HFFc6 (cell line): ENCODE data around the gene IFNLR1. TPM values are rescaled to one million over a fixed set of nuclear protein-coding genes. Genes with fewer than 3 reads are reported as not detected.
A peak's percentile ranks its signal among the peaks of the same experiment; 100 is the strongest.

Experiments used
- DNase-seq: peaks from one replicate; pipeline ENCODE4 v3.0.0-alpha.2; 2018
- H3K27ac Mint-ChIP-seq: 2 replicates; pipeline ENCODE4 v1.8.0; 2020; ENCODE audit warnings: mild to moderate bottlenecking, mixed read lengths
- H3K27me3 Mint-ChIP-seq: 2 replicates; pipeline ENCODE4 v1.8.0; 2021; ENCODE audit warnings: mild to moderate bottlenecking, moderate library complexity, mixed read lengths; ENCODE audit not compliant: insufficient read depth
- H3K36me3 Mint-ChIP-seq: 2 replicates; pipeline ENCODE4 v1.8.0; 2021; ENCODE audit warnings: low read depth, mixed read lengths
- H3K4me1 Mint-ChIP-seq: 2 replicates; pipeline ENCODE4 v1.8.0; 2020; ENCODE audit warnings: low read depth, mixed read lengths
- H3K4me3 Mint-ChIP-seq: 2 replicates; pipeline ENCODE4 v1.8.0; 2020; ENCODE audit warnings: mild to moderate bottlenecking, moderate library complexity, mixed read lengths
- H3K9me3 Mint-ChIP-seq: 2 replicates; pipeline ENCODE4 v1.8.0; 2020; ENCODE audit warnings: mild to moderate bottlenecking, mixed read lengths
- total RNA-seq, 6 experiments: library from RNA; stranded (reverse); fragmentation: NEBNext Ultra II Directional; extraction: Animal tissue kit (Norgen Biotek cat#: 25700); gene quantifications; 2 replicates in 1 of 6; 3 replicates in 5 of 6; pipeline ENCODE4 v1.2.3, GENCODE V29; 2021
- TF ChIP-seq, protein P1 (sequence below): fragments of 200-600 bp; sonication (generic); IDR thresholded peaks from 2 replicates; pipeline ENCODE4 v1.5.0; 2021; ENCODE audit warnings: antibody characterized with exemption, mild to moderate bottlenecking

Gene IFNLR1
- total RNA-seq, 6 experiments from 2014 or later = not detected

- Mint-ChIP-seq H3K4me3 (no peak overlapping the region), H3K36me3 (no peaks in the 10 kb centered on the region), H3K9me3 (no peaks in the 10 kb centered on the region), H3K27ac (no peak overlapping the region), H3K4me1 (no peaks in the 10 kb centered on the region), H3K27me3 (peaks cover 52% of the 10 kb centered on the region)
- TF ChIP-seq, protein P1, sequence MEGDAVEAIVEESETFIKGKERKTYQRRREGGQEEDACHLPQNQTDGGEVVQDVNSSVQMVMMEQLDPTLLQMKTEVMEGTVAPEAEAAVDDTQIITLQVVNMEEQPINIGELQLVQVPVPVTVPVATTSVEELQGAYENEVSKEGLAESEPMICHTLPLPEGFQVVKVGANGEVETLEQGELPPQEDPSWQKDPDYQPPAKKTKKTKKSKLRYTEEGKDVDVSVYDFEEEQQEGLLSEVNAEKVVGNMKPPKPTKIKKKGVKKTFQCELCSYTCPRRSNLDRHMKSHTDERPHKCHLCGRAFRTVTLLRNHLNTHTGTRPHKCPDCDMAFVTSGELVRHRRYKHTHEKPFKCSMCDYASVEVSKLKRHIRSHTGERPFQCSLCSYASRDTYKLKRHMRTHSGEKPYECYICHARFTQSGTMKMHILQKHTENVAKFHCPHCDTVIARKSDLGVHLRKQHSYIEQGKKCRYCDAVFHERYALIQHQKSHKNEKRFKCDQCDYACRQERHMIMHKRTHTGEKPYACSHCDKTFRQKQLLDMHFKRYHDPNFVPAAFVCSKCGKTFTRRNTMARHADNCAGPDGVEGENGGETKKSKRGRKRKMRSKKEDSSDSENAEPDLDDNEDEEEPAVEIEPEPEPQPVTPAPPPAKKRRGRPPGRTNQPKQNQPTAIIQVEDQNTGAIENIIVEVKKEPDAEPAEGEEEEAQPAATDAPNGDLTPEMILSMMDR = no peak
- no peak for DNase-seq
These were observed 25.8 kb downstream of the IFNLR1 start for GRCh38 chr1:24161270-24161669.

DNA sequence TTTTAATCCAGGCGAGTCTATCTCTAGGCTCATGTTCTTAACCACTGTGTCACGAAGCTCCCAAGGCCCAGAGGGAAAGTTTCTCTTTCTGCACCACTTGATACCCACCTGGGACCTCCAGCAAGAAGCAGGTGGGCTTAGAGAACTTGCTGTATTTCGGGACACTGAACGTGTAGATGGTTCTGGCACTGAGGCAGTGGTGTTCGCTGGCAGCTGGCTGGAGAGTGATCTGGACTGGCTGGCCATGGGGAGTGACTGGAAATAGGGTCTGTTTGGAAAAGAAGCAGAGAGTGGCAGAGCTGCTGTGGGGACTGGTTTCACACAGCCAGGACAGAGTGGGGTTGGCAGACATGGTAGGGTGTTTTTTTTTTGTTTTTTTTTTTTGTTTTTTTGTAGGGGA, 27.7 kb downstream of the IFNLR1 start:
- Mint-ChIP-seq H3K4me3 (no peak overlapping the region), H3K27ac (no peak overlapping the region), H3K36me3 (no peaks in the 10 kb centered on the region), H3K27me3 (peaks cover 37% of the 10 kb centered on the region), H3K4me1 (no peaks in the 10 kb centered on the region), H3K9me3 (no peaks in the 10 kb centered on the region)
- no peak for DNase-seq
- TF ChIP-seq, protein P1 = no peak

DNA sequence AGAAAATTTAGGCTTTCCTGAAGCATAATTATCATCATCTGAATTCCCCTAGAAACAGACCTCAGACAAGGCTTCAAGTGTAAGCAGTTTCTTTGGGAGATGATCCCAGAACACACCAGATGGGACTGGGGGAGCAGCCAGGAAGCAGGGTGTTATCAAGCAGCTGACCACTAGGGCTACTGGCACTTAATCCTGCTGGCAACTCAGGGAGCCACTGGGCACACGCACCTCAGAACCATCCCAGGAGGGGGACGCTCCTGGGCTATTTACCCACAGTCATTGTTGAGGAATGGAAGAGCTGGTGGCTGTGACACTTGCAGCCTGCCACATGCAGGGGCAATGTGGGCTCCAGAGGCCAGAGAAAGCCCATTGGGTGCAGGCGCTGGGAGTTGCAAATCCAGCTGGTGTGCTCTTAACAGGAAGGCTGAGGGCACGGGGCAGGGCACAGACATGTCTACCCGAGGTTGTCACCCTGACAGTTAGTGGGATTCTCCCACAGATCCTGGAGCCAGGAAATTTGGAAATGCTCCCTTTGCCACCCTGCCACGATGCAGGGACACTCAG, 29.1 kb downstream of the IFNLR1 start:
- Mint-ChIP-seq H3K27ac (no peak overlapping the region), H3K27me3 (peaks cover 39% of the 10 kb centered on the region), H3K4me3 (no peak overlapping the region), H3K36me3 (no peaks in the 10 kb centered on the region), H3K9me3 (no peaks in the 10 kb centered on the region), H3K4me1 (no peaks in the 10 kb centered on the region)
- peak; percentile 10 for DNase-seq
- TF ChIP-seq, protein P1 = peak; percentile 64

DNA sequence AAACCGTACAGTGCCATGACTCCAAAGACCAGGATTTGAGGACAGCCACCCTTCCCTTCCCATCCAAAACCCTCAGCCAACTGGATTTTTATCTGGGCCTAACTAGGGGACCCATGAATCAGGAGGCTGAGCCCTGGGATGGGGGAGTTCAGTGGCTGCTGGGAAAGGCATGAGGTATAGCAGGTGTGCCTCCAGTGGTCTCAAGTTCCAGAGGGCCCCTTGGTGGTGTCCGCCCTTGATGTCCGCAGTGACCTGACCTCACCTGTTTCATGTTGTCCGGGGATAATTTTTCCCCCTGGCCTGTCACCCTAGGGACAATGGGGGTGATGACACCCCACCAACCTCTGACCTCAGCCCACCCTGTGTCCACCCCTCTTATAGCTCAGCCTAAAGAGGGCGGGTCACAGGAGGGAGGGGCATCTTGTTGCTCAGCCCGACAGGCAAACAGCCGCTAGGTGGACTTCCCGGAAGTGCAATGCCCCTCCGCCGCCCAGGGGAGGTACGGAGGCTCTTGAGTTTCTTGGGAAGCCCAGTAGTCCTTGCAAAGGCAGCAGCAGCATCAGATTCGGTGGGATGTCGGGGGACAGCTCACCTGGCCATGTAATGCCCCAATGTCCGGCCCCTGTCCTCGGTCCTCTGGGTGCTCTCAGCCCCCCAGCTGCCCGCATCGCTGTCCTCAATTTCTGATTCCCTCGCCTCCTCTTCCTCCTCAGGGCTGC, 30.4 kb downstream of the IFNLR1 start:
- Mint-ChIP-seq H3K4me3 (no peak overlapping the region), H3K27me3 (peaks cover 45% of the 10 kb centered on the region), H3K9me3 (no peaks in the 10 kb centered on the region)

GRCh38 chr1:24155011-24155782, 31.9 kb downstream of the IFNLR1 start:
- Mint-ChIP-seq H3K9me3 (no peaks in the 10 kb centered on the region), H3K27me3 (peaks cover 52% of the 10 kb centered on the region), H3K27ac (no peak overlapping the region), H3K4me3 (no peak overlapping the region), H3K4me1 (peaks cover 7% of the 10 kb centered on the region), H3K36me3 (no peaks in the 10 kb centered on the region)
- TF ChIP-seq, protein P1 = peak; percentile 60
- no peak for DNase-seq

More for the DNA sequence above, 30.4 kb downstream of the IFNLR1 start:
- DNase-seq = no peak
- Mint-ChIP-seq H3K36me3 (no peaks in the 10 kb centered on the region), H3K27ac (no peak overlapping the region), H3K4me1 (no peaks in the 10 kb centered on the region)
- TF ChIP-seq, protein P1 = no peak
